ENCODE results near the gene CAPN13.

Gene CAPN13

DNA sequence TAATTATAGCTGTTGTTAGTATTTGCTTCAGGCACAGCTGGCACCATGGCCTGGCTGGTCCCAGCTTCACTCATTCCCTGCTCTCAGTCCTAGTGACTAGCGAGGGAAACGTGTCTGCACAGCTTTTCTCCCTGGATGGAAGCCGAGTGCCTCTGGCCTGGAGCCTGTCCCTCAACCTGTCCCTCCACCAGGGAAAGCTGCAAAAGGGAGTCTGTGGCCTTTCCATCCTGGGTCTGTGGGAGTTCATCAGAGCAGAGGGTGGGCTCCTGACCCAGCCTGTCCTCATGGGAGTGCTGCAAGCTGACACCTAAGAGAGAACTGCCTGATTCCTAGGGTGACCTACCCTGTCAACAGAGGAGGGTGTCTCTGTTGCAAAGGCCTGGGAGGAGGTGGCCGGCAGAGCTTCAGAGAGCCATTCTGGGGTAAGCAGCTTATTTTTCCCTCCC is 118.3 kb downstream of the CAPN13 start:
- no peak overlapping the region for H3K27ac ChIP-seq (ENCODE audit: low read length)
- no peaks in the 10 kb centered on the region for H3K79me2 ChIP-seq (ENCODE audit: insufficient read depth, low read length)
- H3K9ac ChIP-seq (ENCODE audit: low read depth, low read length), result no peak overlapping the region
- TF ChIP-seq EZH2 (IDR thresholded peaks at IDR 0.05; ENCODE audit: borderline replicate concordance, low read depth, low read length, severe bottlenecking), result no peak
- TF ChIP-seq, protein P1, sequence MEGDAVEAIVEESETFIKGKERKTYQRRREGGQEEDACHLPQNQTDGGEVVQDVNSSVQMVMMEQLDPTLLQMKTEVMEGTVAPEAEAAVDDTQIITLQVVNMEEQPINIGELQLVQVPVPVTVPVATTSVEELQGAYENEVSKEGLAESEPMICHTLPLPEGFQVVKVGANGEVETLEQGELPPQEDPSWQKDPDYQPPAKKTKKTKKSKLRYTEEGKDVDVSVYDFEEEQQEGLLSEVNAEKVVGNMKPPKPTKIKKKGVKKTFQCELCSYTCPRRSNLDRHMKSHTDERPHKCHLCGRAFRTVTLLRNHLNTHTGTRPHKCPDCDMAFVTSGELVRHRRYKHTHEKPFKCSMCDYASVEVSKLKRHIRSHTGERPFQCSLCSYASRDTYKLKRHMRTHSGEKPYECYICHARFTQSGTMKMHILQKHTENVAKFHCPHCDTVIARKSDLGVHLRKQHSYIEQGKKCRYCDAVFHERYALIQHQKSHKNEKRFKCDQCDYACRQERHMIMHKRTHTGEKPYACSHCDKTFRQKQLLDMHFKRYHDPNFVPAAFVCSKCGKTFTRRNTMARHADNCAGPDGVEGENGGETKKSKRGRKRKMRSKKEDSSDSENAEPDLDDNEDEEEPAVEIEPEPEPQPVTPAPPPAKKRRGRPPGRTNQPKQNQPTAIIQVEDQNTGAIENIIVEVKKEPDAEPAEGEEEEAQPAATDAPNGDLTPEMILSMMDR (IDR thresholded peaks at IDR 0.05; ENCODE audit: borderline replicate concordance, extremely low read depth, low read length, poor library complexity, severe bottlenecking), result no peak
- no peaks in the 10 kb centered on the region for H3K36me3 ChIP-seq (ENCODE audit: insufficient read depth, low read length)
- ATAC-seq (ENCODE audit: insufficient read depth, low read depth) (no peak), DNase-seq (no peak)
- no peaks in the 10 kb centered on the region for H3K27me3 ChIP-seq (ENCODE audit: insufficient read depth, low read length, poor library complexity)
- no peak overlapping the region for H3K4me3 ChIP-seq (ENCODE audit: low read depth in 1 of 2, low read length in 2 of 2)
- no peaks in the 10 kb centered on the region for H3K9me3 ChIP-seq (ENCODE audit: insufficient read depth, low read length, severe bottlenecking)
- no peak overlapping the region for H2AFZ ChIP-seq (ENCODE audit: low read depth, low read length)
- no peak overlapping the region for H3K4me2 ChIP-seq (ENCODE audit: insufficient read depth, low read length)
- H4K20me1 ChIP-seq (ENCODE audit: insufficient read depth, low read length), result no peaks in the 10 kb centered on the region
- no peaks in the 10 kb centered on the region for H3K4me1 ChIP-seq (ENCODE audit: insufficient read depth, low read length)

DNA sequence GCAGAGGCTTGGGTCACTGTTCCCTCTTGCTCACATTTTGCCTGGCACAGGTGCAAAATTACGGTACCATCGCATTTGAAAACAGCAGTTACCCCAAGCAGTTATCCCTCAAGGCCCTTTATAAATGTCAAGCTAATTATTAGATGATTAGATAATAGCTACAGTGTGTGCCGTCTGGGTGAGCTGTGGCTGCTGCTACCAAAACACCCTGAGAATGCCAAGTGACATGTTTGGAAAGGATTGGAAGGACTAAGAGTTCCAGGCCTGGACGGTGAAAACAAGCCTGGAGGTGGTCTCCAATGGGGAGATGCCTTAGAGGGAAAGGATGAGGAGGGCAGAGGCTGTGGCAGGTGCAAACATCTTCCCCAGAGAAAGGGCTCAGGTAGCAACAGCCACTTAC is 120.6 kb downstream of the CAPN13 start:
- DNase-seq, result no peak

DNA sequence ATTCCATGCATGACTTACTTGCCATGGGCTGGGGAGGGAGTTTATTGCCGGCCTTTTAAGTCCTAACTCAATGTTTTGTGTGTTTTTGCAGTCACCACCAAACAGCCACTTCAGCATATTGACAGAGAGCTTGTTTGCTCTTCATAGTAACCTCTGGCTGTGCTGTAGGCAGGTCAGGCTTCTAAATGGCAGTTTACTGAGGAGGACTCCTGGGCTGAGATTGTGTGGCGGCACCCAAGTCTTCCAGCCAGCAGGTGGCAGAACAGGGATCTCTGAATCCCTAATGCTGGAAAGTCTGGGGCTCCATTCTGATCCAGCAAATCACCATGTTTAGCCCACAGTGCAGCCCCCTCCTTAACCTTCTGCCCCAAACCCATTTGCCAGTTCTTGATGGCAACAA is 121.2 kb downstream of the CAPN13 start:
- no peak overlapping the region for H3K4me2 ChIP-seq (ENCODE audit: insufficient read depth, low read length)
- H3K4me3 ChIP-seq (ENCODE audit: low read depth in 1 of 2, low read length in 2 of 2), result no peak overlapping the region
- H3K9ac ChIP-seq (ENCODE audit: low read depth, low read length), result no peak overlapping the region
- H3K27ac ChIP-seq (ENCODE audit: low read length), result no peak overlapping the region
- DNase-seq (no peak), ATAC-seq (ENCODE audit: insufficient read depth, low read depth) (peak; percentile 49; the same call in 1 of the 3 replicates)
- H3K36me3 ChIP-seq (ENCODE audit: insufficient read depth, low read length), result no peaks in the 10 kb centered on the region
- no peak for TF ChIP-seq EZH2 (IDR thresholded peaks at IDR 0.05; ENCODE audit: borderline replicate concordance, low read depth, low read length, severe bottlenecking)
- TF ChIP-seq, protein P1 (IDR thresholded peaks at IDR 0.05; ENCODE audit: borderline replicate concordance, extremely low read depth, low read length, poor library complexity, severe bottlenecking), result peak; percentile 53
- H3K27me3 ChIP-seq (ENCODE audit: insufficient read depth, low read length, poor library complexity), result no peaks in the 10 kb centered on the region
- H3K4me1 ChIP-seq (ENCODE audit: insufficient read depth, low read length), result no peaks in the 10 kb centered on the region
- H4K20me1 ChIP-seq (ENCODE audit: insufficient read depth, low read length), result no peaks in the 10 kb centered on the region
- no peaks in the 10 kb centered on the region for H3K79me2 ChIP-seq (ENCODE audit: insufficient read depth, low read length)
- H3K9me3 ChIP-seq (ENCODE audit: insufficient read depth, low read length, severe bottlenecking), result no peaks in the 10 kb centered on the region
- H2AFZ ChIP-seq (ENCODE audit: low read depth, low read length), result no peak overlapping the region

More for the DNA sequence above, 120.6 kb downstream of the CAPN13 start:
- Histone ChIP-seq H3K27ac (ENCODE audit: low read length) (no peak overlapping the region), H3K9ac (ENCODE audit: low read depth, low read length) (no peak overlapping the region), H4K20me1 (ENCODE audit: insufficient read depth, low read length) (no peaks in the 10 kb centered on the region), H3K4me1 (ENCODE audit: insufficient read depth, low read length) (no peaks in the 10 kb centered on the region), H3K9me3 (ENCODE audit: insufficient read depth, low read length, severe bottlenecking) (no peaks in the 10 kb centered on the region), H3K36me3 (ENCODE audit: insufficient read depth, low read length) (no peaks in the 10 kb centered on the region), H3K27me3 (ENCODE audit: insufficient read depth, low read length, poor library complexity) (no peaks in the 10 kb centered on the region), H2AFZ (ENCODE audit: low read depth, low read length) (no peak overlapping the region), H3K4me3 (ENCODE audit: low read depth in 1 of 2, low read length in 2 of 2) (no peak overlapping the region), H3K79me2 (ENCODE audit: insufficient read depth, low read length) (no peaks in the 10 kb centered on the region), H3K4me2 (ENCODE audit: insufficient read depth, low read length) (no peak overlapping the region)
- ATAC-seq (ENCODE audit: insufficient read depth, low read depth), result no peak
- TF ChIP-seq, protein P1 (IDR thresholded peaks at IDR 0.05; ENCODE audit: borderline replicate concordance, extremely low read depth, low read length, poor library complexity, severe bottlenecking), result no peak

DNA sequence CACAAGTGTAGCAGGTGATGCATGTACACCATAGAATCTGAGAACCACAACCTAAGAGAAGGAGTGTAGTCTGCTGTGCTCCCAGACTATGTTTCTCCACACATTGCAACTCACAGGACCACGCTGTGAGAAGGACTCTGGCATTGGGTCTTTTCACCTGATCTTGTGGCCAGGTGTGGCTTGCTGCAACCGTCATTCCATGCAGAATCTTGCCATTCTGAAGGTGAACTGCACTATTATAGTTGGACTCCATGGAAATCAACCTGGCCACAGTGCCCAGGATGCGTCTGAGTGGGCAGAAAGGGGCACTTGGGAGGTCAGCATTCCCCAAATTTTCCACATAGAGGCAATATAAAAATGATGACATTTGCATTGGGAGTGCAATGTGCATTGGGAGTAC is 122.2 kb downstream of the CAPN13 start:
- Histone ChIP-seq H3K4me1 (ENCODE audit: insufficient read depth, low read length) (no peaks in the 10 kb centered on the region), H3K9me3 (ENCODE audit: insufficient read depth, low read length, severe bottlenecking) (no peaks in the 10 kb centered on the region), H3K36me3 (ENCODE audit: insufficient read depth, low read length) (no peaks in the 10 kb centered on the region), H3K27me3 (ENCODE audit: insufficient read depth, low read length, poor library complexity) (no peaks in the 10 kb centered on the region), H4K20me1 (ENCODE audit: insufficient read depth, low read length) (no peaks in the 10 kb centered on the region), H3K9ac (ENCODE audit: low read depth, low read length) (no peak overlapping the region), H2AFZ (ENCODE audit: low read depth, low read length) (no peak overlapping the region), H3K4me3 (ENCODE audit: low read depth in 1 of 2, low read length in 2 of 2) (no peak overlapping the region), H3K79me2 (ENCODE audit: insufficient read depth, low read length) (no peaks in the 10 kb centered on the region), H3K4me2 (ENCODE audit: insufficient read depth, low read length) (no peak overlapping the region), H3K27ac (ENCODE audit: low read length) (no peak overlapping the region)
- TF ChIP-seq, protein P1 (IDR thresholded peaks at IDR 0.05; ENCODE audit: borderline replicate concordance, extremely low read depth, low read length, poor library complexity, severe bottlenecking), result no peak
- no peak for TF ChIP-seq EZH2 (IDR thresholded peaks at IDR 0.05; ENCODE audit: borderline replicate concordance, low read depth, low read length, severe bottlenecking)
- DNase-seq (no peak), ATAC-seq (ENCODE audit: insufficient read depth, low read depth) (no peak)
